OCI-LY3 (cell line): ENCODE measurements around the gene TNFRSF21.
A peak's percentile ranks its signal among the peaks of the same experiment; 100 is the strongest.

ENCODE experiments used
- H2AFZ ChIP-seq: fragments of 200-600, 300-600 bp; shearing (Covaris generic); 2 replicates; pipeline ENCODE4 v1.6.0; 2014; ENCODE audit warnings: antibody characterized with exemption, low read depth, low read length
- H3K27ac ChIP-seq: fragments of 200-600, 300-600 bp; sonication (generic); 2 replicates; pipeline ENCODE4 v1.5.1; 2014; ENCODE audit warnings: mild to moderate bottlenecking, low read length, moderate library complexity, mixed read lengths
- H3K27me3 ChIP-seq: fragments of 200-600, 300-600 bp; sonication (generic); 2 replicates; pipeline ENCODE4 v1.6.1; 2014; ENCODE audit warnings: low read depth, low read length, mixed read lengths
- H3K36me3 ChIP-seq: fragments of 200-600, 300-600 bp; sonication (generic); replicated peaks from 2 replicates; pipeline ENCODE3; 2014; ENCODE audit warnings: low read depth, low read length, mixed read lengths
- H3K4me1 ChIP-seq: fragments of 300-600, 200-600 bp; sonication (generic); 2 replicates; pipeline ENCODE4 v1.6.1; 2014; ENCODE audit warnings: low read length, mixed read lengths
- H3K4me2 ChIP-seq: fragments of 200-600, 300-600 bp; sonication (generic); 2 replicates; pipeline ENCODE4 v1.6.1; 2014; ENCODE audit warnings: low read length, mixed read lengths
- H3K4me3 ChIP-seq: fragments of 300-600, 200-600 bp; sonication (generic); 2 replicates; pipeline ENCODE4 v1.5.1; 2014; ENCODE audit warnings: antibody characterized with exemption, mild to moderate bottlenecking, low read length, moderate library complexity
- H3K79me2 ChIP-seq: fragments of 300-600, 200-600 bp; shearing (Covaris generic); 2 replicates; pipeline ENCODE4 v1.6.1; 2014; ENCODE audit warnings: mild to moderate bottlenecking, low read length, mixed read lengths
- H3K9ac ChIP-seq: fragments of 300-600, 200-600 bp; shearing (Covaris generic); 2 replicates; pipeline ENCODE4 v1.6.0; 2014; ENCODE audit warnings: mild to moderate bottlenecking, low read length, moderate library complexity
- H3K9me3 ChIP-seq: fragments of 200-600, 300-600 bp; shearing (Covaris generic); 2 replicates; pipeline ENCODE4 v1.6.1; 2014; ENCODE audit warnings: low read length, mixed read lengths; ENCODE audit not compliant: insufficient read depth
- H4K20me1 ChIP-seq: fragments of 200-600, 300-600 bp; sonication (generic); 2 replicates; pipeline ENCODE4 v1.6.1; 2016; ENCODE audit warnings: low read length, mixed read lengths; ENCODE audit not compliant: insufficient read depth
- CTCF ChIP-seq: fragments of 200-600, 300-600 bp; sonication (generic); IDR thresholded peaks from 2 replicates; pipeline ENCODE4 v1.5.1; 2014; ENCODE audit warnings: antibody characterized with exemption, low read length, low read depth
- EZH2phosphoT487 ChIP-seq: fragments of 200-600 bp; shearing (Covaris generic); IDR thresholded peaks from 2 replicates; pipeline ENCODE4 v1.6.1; 2018; ENCODE audit warnings: antibody characterized with exemption, mixed run types, low read depth

The TNFRSF21 gene

GRCh38 chr6:47248446-47248845 lies 61.3 kb downstream of the TNFRSF21 start:
- H3K27ac ChIP-seq, result no peak overlapping the region
- no peaks in the 10 kb centered on the region for H3K79me2 ChIP-seq

DNA sequence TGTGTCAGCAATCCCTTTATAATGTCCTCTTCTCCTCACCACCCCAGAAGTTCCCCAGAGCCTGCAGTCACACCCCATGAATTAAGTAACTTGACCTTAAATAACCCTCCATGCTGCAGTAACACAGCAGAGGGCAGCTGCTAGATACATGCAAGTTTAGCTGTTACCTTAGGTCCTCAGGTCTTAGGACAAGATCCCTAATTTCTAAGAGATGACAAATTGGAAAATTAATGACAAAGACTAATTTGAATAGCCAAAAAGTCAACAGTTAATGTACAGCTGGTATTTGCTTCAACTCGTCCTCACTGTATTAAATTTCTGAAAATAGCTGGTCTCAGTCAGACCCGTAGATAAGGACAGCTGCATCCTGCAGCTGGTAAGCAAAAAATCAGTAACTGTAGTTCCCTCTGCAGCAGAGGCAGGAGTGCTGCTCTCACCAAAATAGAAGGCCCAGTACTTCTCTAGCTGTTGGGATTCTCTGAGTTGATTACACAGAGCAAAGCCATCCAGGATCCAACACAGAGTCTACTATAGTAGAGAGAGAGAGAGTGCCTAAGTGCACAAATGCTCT lies 62.4 kb downstream of the TNFRSF21 start:
- Histone ChIP-seq H3K79me2 (no peaks in the 10 kb centered on the region), H3K27me3 (no peaks in the 10 kb centered on the region), H3K9ac (no peak overlapping the region), H4K20me1 (no peaks in the 10 kb centered on the region), H3K4me2 (peak overlapping the region; percentile 61), H3K27ac (peak overlapping the region; percentile 24), H3K36me3 (peaks cover 3% of the 10 kb centered on the region), H3K9me3 (no peaks in the 10 kb centered on the region), H2AFZ (peak overlapping the region; percentile 16; the same call in 1 of the 2 replicates), H3K4me3 (0 out of 2 replicates have a peak overlapping the region, but pooled peaks have one; percentile 2), H3K4me1 (peaks cover 39% of the 10 kb centered on the region)
- TF ChIP-seq EZH2phosphoT487 (no peak), CTCF (no peak)

More at GRCh38 chr6:47248446-47248845, 61.3 kb downstream of the TNFRSF21 start:
- peaks cover 5% of the 10 kb centered on the region for H3K36me3 ChIP-seq
- H3K27me3 ChIP-seq, result no peaks in the 10 kb centered on the region
- no peak overlapping the region for H3K4me2 ChIP-seq
- H3K4me1 ChIP-seq, result peaks cover 32% of the 10 kb centered on the region
- TF ChIP-seq EZH2phosphoT487 (no peak), CTCF (no peak)
- H4K20me1 ChIP-seq, result no peaks in the 10 kb centered on the region
- no peak overlapping the region for H3K9ac ChIP-seq
- H3K4me3 ChIP-seq, result no peak overlapping the region
- H3K9me3 ChIP-seq, result no peaks in the 10 kb centered on the region
- no peak overlapping the region for H2AFZ ChIP-seq

GRCh38 chr6:47246551-47246950 lies 63.2 kb downstream of the TNFRSF21 start:
- Histone ChIP-seq H3K9me3 (no peaks in the 10 kb centered on the region), H3K4me2 (peak overlapping the region; percentile 61), H3K4me3 (no peak overlapping the region)

More at GRCh38 chr6:47246551-47246950, 63.2 kb downstream of the TNFRSF21 start:
- no peaks in the 10 kb centered on the region for H3K36me3 ChIP-seq
- peaks cover 47% of the 10 kb centered on the region for H3K4me1 ChIP-seq
- peaks cover 6% of the 10 kb centered on the region for H3K79me2 ChIP-seq
- no peaks in the 10 kb centered on the region for H4K20me1 ChIP-seq
- TF ChIP-seq CTCF (no peak), EZH2phosphoT487 (no peak)
- no peak overlapping the region for H2AFZ ChIP-seq
- H3K27me3 ChIP-seq, result no peaks in the 10 kb centered on the region
- H3K9ac ChIP-seq, result no peak overlapping the region
- H3K27ac ChIP-seq, result peak overlapping the region; percentile 24
